GM19395 (cell line): ENCODE data around the gene SFTPA1.
"Not testable (repeated sequence)": the region's sequence is repeated elsewhere in the genome, so short reads cannot be mapped to it uniquely, and the experiment has no call there.

Experiments used
- ATAC-seq: cut with Tn5 transposase; IDR thresholded peaks from one replicate; pipeline ENCODE4 v1.9.1; 2021; ENCODE audit warnings: mild to moderate bottlenecking, moderate library complexity; ENCODE audit not compliant: unreplicated experiment

SFTPA1 gene

DNA sequence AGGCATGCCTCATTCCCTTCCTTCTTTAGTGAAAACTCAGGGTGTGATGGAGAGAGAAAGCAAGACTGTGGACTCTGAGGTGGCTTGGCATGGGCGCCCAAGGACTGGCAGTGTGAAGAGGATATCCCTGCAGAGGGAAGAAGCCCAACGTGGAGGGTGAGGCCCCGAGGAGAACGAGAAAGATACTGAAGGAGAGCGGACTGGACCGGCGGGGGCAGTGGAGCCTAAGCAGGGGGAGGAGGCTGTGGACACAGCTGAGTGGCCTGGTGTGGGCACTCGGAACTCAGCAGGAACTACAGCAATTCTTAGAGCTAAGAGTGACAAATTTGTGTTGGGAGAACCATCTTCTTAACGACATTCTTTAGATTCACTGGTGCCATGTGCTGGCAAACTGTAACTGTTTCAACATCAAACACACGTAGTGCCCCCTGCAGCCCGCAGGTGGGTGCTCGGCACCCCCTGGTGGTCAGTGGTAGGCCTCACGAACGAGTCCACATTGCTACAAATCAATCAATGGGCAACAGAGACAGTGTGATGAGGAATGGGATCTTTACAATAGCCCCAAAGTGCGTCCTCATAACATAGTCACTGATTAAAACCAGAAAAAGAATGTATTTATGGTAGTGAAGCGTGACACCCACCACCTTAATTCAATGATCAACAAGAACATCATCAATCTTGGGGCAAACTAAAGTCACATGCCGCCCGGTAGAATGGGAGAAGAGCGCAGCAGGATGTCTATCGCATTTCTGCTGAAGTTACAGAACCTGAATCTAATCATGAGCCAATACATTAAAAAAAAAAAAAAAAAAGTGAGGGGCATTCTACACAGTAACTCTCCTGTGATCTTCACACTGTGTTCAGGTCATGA, 2.0 kb upstream of the SFTPA1 start:
- ATAC-seq: no peak

DNA sequence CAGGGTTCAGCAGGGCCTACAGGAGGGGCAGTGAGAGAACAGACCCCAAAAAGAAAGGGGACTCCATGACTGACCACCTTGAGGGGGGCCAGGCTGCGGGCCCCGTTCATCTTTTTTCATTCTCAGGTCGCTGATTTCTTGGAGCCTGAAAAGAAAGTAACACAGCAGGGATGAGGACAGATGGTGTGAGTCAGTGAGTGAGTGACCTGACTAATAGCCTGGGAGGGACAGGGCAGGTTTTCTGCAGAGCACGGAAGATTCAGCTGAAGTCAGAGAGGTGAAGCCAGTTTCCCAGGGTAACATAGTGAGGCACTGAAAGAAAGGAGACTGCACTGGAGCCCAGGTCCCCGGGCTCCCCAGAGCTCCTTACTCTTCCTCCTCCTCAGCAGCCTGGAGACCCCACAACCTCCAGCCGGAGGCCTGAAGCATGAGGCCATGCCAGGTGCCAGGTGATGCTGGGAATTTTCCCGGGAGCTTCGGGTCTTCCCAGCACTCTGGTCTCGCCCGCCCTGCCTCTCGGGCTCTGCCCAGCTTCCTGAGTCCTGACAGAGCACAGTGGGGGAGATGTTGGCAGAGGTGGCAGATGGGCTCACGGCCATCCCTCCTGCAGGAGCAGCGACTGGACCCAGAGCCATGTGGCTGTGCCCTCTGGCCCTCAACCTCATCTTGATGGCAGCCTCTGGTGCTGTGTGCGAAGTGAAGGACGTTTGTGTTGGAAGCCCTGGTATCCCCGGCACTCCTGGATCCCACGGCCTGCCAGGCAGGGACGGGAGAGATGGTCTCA, 646 bp downstream of the SFTPA1 start:
- ATAC-seq: not testable (repeated sequence)

DNA sequence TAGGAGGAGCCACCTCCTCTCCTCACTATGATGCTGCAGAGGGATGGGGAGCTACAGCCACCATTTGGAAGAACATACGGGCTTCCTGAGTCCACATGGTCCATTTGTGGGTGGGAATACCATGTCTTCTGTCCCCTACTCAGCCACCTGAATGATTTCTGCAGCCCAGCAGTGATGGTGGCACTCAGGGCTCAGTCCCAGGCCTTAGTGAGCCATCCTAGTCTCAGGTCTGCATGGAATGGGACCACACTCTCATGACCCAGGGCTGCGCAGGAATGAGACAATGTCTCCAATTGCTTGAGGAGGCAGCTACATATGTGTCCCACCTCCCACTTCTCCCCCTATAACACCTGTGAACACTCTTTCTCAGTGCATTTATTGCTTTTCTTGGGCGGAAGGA, 4.8 kb downstream of the SFTPA1 start:
- no peak for ATAC-seq

DNA sequence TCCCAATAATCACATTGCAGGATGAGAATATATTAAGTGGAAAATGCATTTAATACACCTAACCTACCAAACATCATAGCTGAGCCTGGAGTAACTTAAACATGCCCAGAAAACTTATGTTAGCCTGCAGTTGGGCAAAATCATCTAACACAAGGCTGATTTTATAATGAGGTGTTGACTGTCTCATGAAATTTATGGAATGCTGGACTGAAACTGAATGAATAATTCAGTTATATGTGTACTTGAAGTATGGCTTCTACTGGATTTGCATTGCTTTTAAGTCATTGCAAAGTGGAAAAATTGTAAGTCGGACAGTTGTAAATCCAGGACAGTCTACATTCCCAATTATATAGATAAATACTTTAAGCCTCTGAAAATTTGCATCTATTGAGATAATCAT, 5.4 kb downstream of the SFTPA1 start:
- no peak for ATAC-seq

DNA sequence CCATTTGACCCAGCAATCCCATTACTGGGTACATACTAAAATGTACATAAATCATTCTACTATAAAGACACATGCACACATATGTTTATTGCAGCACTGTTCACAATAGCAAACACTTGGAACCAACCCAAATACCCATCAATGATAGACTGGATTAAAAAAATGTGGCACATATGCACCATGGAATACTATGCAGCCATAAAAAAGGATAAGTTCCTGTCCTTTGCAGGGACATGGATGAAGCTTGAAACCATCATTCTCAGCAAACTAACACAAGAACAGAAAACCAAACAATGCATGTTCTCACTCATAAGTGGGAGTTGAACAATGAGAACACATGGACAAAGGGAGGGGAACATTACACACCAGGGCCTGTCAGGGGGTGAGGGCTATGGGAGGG, 12.9 kb downstream of the SFTPA1 start:
- not testable (repeated sequence) for ATAC-seq

DNA sequence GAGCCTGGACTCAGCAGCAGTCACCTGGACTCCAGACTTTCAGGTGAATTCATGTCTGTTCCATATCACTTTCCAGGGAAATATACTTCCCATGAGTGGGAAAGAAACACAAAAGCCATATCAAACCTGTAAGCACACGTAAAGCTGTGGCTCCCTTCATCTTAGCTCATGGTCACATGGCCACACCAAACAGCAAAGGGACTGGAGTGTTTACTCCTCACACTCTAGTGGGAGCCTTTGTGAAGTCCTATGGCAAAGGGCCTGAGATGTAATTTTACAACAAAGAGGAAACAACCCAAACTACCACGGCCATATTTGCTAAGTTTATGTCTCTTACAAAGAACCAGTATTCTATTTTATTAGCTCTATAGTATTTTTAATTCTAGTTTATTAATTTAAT, 16.3 kb downstream of the SFTPA1 start:
- no peak for ATAC-seq

DNA sequence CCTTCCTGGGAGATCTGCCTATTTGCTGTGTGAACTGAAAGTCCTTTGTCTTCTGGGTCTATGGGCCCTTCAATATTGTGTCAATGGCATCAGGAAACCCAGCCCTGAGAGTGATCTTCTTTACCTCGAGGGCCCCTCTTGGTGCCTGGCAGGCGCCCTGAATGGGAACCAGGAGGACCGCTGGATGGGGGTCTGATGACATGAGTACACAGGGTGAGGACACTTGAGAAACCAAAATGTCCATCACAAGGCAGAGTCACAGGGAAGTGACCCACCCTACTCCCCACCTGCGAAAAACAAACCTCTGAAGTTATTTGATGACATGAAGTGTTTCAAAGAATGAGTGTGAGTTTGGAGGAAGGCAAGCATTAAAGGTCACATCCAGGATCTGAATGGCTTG, 17.3 kb downstream of the SFTPA1 start:
- no peak for ATAC-seq

DNA sequence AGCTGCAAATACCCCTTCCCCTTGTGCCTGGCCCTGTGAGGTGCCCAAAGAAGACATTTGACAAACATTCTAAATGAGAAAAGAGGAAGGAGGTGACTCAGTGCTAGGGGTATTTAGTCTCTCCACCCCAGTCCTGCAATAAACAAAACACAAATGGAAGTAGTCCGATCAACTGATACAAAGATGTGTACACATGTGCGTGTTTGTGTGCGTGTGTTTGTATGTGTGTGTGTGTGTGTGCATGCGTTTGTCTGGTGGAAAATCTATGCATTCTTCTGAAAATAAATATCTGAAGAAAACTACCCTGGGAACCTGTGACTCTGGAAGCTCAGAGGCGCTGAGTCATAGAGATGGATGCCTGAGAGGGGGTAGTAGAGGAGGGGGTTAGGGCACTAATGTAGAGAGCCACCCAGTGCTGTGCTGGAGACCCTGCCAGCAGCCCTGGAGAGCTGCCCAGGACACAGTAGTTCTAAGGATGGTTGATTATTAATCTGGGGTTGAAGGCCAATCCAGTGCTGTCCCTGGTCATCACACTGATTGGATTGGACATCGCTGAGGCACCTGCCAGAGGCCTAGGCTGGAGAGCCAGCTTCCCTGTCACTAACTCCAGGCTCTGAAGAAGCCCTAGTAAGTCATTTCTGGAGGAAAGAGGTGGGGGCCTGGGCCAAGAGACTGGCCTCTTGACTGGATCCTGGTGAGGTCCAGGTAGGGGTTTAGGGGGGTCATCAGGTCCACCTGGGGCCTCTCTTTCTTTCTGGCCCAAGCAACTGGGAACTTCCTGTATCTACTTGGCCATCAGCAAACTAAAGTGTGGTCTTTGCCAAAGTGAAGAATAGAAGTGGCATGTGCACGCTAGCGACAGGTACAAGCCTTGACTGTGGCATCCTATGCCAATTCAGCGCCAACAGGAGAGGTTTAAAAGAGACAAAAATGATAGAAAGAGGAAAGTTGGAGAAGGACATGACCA, 18.5 kb downstream of the SFTPA1 start:
- no peak for ATAC-seq

DNA sequence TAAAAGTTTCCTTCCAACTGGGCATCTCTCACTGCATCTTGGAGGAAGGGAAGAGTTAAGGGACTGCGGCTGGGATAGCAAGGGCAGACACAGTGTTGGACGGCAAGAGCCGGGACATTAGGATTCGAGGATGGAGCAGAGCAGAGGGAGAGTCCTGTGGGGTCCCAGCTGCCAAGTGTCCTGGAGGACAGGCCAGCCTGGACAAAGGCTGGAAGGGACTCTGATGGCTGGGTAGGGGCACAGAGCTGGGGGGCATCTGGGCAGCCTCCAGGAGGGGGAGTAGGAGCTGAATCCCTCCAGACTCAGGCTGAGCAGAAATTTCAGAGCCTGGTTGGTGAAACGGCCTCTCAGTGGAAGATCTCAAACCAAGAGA, 19.2 kb downstream of the SFTPA1 start:
- ATAC-seq: no peak

DNA sequence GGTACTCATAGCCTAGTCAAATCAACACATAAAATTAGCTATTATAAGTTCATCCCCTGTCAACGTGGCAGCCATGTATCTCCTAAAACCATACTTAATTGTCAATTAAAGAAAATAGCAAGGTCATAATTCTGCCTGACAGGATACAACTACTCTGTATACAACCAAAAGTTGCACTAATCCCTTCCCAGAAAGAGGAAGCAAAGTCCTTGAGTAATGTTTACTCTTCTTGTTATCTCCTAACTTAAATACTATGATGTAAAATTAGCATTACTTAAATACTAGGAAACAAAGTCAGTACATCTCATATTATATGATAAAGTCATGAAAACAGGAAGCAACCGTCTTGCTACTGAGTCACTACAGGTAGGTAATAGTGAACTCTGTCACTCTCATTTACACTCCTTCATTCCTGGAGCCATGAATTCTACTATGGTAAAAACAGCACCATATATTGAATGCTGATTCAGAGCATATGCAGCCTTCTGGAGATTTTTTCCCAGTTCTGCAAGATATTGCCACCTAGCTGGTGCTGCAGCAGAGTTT, 26.0 kb downstream of the SFTPA1 start:
- not testable (repeated sequence) for ATAC-seq

DNA sequence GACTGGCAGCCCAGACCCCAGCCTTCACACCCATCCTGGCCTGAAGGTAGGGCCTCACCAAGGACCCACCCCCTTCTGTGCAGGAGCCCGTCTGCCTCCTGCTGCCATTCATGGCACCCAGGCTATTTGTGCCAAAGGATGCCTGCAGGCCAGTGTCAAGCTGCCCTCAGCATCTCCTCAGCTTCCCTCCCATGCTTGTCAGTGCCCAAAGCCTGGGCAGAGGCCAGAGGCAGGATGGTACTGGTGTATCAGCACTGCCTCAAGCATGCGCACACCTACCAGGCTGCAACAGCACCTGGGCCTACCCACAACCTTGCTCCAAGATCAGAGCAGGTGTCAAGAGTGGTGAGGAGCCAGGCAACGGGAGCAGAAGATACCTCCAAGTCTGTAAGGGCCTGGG, 27.6 kb downstream of the SFTPA1 start:
- ATAC-seq: no peak

DNA sequence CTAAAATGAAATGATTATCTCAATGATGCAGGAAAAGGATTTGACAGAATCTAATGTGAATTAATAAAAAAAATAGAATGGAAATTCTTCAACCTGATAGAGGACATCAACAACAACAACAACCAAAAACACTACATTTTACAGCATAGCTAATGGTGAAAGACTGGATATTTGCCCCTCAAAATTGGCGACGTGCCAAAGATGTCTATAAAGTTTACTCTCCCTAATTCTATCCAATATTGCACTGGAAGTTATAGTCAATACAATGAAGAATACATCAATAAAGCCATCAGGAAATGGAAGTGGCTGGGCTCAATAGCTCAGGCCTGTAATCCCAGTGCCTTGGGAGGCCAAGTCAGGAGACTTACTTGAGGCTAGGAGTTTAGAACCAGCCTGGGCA, 42.0 kb downstream of the SFTPA1 start:
- not testable (repeated sequence) for ATAC-seq

DNA sequence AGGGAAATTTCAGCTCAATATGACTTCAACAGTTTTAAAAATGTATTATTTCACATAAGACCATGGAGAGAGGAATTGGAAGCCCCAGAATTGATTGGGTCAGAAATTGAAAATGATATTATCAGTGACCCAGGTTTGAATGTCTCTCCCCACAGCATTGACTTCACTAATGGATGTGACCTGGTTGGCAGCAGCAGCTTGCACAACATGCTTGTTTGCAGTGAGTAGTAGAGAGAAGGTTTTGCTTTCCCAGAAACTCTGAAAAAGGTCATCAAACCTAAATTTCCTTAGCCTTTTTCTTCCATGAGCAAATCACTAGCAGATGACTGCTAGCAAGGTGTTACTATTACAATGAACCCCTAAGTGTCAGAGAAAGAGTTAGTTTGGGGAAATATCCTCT, 52.5 kb downstream of the SFTPA1 start:
- ATAC-seq: not testable (repeated sequence)

DNA sequence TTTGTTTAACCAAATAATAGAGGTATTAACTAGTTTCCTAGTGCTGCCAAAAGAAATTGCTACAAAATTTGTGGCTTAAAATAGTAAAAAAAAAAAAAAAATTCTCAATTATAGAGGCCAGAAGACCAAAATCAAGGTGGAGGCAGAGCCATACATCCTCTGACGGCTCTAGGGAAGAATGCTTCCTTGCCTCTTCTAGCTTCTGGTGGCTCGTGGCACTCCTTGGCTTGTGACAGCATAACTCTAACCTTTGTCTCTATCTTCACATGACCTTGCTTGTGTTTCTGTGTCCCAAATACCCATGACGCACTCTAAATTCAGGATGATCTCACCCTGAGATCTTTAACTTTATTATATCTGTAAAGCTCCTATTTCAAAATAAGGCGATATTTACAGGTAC, 53.9 kb downstream of the SFTPA1 start:
- ATAC-seq: not testable (repeated sequence)
